GM19023 (cell line): ENCODE measurements around the gene DTNA.
"Not testable (repeated sequence)": the region's sequence is repeated elsewhere in the genome, so short reads cannot be mapped to it uniquely, and the experiment has no call there.

ENCODE experiments used
- ATAC-seq: cut with Tn5 transposase; IDR thresholded peaks from one replicate; pipeline ENCODE4 v1.9.1; 2021; ENCODE audit warnings: mild to moderate bottlenecking, moderate library complexity; ENCODE audit not compliant: unreplicated experiment

The DTNA gene

DNA sequence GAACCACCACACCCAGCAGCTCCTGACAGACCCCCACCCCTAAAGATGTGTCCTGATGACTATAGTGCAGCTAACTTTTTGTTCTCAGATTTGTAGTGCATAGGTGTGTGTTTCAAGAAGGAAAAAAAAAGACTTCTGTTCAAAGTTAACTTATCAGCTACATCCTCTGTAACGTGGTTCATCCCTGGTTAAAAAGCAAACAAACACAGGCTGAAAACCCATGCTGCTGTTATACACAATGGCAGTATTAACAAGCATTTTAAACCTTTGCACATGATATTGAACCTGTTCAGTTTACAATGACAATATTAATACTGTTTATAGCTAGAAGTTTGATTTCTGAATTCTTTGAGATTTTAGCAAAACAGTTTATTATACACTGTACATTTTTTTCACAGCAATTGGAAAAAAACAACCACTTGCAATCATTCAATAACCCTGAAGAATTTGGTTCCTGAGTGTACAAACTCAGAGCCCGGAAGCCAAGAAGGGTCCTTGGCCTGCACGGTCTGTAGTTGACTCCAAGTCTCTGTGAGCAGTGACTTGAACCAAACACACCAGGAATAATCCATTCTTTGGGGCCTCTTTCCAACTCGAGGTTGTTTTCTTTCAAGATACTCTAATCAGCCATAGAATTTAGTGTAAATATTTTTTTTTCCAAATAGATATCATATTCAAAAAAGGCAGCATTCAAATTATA, 177.9 kb downstream of the DTNA start:
- no peak for ATAC-seq

DNA sequence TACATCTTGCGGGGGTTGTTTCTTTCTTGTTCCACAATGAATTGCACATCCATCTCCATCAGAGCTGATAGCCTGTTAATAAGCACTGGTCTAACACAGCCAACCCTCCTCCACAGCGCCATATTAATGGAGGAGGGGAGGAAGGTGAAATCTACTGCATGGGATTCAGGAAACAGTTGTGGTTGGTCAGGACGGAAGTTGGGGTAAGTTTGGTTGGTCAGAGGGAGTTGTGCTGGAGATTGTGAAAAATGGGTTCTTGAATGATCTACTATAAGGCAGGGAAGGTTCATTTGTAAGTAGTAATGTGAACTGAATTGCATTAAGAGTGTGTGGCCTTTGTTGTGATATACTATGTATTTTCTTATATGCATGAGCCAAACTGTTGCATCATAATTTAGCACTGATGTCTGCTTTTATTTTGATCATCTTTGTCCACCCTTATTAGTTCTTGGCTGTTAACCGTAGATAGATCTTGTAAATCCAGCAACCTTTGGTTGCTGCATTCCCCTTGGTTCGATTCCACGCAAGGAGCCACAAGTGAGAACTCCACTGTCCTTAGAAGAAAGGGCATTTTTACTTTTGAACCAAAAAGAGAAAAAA, 180.5 kb downstream of the DTNA start:
- no peak for ATAC-seq

DNA sequence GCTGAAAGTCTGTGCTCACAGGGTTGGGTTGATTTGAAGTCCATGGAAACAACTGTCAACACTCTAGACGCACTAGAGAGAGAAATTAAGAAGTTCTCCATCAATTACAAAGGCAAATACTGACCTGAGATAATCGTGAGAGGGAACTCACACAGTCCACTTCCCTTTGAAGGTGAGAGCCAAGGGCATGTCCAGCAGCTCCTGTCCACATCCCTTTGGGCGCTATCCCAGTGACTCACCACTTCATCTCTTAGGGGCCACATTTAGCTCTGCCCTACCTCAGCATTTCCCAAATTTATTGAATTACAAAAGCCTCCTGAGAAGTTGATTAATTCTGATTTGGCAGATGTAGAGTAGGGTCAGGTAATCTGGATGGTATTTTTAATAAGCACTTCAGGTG, 182.3 kb downstream of the DTNA start:
- no peak for ATAC-seq

DNA sequence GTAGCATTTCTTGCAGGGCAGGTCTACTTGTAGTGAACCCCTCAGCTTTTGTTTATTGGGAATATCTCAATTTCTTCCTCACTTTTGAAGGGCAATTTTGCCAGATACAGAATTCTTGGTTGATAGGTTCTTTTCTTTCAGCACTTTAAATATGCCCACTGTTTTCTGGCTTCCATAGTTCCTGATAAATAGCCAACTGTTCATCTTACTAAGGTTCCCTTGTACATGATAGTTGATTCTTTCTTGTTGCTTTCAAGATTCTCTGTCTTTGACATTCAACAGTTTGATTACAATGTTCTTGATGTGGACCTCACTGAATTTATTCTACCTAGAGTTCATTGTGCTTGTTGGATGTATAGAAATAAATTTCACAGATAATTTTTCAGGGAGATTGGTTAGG, 183.1 kb downstream of the DTNA start:
- ATAC-seq = no peak

DNA sequence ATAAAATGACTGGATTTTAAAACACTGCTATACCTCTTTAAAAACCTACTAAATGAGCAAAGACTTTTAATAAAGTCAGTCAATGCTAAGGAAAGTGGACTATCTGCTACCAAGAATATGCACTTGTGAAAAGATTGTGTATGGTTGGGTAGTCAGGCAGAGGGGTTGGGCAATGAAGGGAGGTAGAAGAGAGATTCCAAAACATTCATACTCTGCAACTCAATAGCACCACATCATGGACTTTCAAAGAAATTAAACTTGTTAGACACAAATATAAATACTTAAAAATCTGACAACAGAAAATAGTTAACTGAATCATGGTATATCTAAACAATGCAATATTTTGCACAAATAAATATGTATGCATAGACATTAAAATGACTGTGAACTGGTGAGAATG, 191.2 kb downstream of the DTNA start:
- ATAC-seq = no peak

DNA sequence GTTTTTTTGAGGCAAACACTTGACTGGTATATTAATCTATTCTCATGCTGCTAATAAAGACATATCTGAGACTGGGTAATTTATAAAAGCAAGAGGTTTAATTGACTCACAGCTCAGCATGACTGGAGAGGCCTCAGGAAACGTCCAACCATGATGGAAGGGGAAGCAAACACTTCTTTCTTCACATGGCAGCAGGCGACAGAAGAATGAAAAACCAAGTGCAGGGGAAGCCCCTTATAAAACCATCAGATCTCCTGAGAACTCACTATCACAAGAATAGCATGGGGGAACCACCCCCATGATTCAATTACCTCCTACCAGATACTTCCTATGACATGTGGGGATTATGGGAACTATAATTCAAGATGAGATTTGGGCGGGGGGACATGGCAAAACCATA, 194.9 kb downstream of the DTNA start:
- no peak for ATAC-seq

DNA sequence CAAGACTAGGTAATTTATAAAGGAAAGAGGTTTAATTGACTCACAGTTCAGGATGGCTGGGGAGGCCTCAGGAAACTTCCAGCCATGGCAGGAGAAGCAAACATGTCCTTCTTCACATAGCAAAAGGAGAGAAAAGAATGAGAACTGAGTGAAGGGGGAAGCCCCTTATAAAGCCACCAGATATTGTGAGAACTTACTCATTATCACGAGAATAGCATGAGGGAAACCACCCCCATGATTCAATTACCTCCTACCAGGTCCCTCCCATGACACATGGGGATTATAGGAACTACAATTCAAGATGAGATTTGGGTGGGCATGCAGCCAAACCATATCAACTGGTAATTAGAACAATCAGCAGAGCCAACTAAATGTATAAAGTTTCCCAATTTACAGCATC, 196.9 kb downstream of the DTNA start:
- ATAC-seq = not testable (repeated sequence)

DNA sequence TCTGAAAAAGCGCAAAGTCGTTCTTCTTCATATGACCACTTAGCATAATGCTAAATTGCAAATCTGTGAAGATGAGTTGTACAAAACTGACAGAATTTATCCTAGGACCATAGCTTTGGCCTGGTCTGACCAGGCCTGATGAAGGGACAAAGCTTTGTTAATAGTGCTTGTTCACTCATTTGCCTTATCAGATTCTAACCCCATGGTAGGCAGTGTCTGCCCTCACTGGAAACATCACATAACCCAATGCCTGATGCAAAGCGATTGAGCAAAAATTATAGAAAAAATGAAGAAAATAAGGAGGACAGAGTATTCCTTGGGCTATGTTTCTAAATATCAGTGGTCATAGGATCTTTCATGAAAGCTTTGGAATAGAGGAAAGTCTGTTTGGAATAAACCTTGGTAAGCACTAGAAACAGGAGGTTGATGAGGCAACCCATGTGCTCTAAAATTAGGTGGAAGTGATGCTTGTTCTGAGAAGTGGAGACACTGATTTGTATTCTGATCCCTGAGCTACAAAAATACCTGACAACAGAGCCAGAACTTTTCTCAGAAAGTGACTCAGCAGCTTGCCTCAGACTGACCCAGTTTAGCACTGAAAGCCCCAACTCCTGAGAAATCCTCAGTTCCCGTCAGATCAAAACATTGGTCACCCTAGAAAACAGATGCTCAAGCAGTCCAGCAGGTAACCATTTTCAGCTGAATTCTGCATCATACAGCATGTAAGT, 199.7 kb downstream of the DTNA start:
- no peak for ATAC-seq

DNA sequence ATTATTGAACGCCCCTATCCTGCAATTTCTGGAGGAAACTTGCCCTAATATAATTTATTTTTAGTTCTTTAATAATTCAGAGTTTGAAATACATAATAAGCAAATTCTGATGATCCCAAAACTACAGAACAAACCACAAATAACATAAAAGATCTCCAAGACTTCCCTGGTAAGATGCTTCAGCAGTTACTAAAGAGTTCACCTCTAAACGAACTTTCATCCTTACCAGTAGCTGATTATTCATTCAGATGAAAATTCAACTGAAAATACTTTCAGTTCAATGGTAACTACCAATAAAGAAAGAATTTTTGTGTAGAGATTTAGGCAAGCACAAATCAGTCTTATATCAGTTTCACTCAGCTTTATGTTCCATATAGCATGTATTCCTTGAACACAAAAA, 201.0 kb downstream of the DTNA start:
- ATAC-seq = no peak

DNA sequence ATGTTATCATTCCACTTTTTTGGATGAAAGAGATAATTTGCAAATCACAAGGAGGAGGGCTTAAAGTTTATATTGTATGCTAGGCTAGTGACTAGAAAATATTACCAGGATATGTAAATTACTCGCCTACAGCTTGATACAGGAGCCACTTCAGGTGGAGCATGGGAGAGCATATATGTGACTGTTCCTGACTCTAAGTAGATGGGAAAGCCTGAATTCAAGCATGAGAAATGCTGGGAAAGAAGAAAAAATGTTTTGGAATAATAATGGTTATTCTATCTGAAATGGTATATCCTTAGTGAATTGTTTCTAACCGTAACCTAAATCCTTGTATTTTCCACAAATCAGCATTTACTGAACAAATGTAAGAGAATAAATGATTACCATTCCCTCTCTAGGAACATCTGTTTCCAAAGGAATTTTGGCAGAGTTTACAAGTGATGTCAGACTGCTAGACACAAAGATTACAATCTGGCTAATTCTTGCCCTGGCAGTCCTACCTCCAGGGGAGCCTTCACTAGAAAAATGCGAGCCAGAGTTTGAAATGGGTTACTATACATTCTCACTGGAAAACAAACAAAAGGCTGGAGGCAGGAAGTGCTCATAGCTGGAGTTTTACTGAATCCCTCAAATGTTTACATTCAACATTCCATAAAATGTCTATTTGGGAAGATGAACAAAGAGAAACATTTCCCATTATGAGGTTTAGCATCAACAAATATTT, 201.7 kb downstream of the DTNA start:
- no peak for ATAC-seq

DNA sequence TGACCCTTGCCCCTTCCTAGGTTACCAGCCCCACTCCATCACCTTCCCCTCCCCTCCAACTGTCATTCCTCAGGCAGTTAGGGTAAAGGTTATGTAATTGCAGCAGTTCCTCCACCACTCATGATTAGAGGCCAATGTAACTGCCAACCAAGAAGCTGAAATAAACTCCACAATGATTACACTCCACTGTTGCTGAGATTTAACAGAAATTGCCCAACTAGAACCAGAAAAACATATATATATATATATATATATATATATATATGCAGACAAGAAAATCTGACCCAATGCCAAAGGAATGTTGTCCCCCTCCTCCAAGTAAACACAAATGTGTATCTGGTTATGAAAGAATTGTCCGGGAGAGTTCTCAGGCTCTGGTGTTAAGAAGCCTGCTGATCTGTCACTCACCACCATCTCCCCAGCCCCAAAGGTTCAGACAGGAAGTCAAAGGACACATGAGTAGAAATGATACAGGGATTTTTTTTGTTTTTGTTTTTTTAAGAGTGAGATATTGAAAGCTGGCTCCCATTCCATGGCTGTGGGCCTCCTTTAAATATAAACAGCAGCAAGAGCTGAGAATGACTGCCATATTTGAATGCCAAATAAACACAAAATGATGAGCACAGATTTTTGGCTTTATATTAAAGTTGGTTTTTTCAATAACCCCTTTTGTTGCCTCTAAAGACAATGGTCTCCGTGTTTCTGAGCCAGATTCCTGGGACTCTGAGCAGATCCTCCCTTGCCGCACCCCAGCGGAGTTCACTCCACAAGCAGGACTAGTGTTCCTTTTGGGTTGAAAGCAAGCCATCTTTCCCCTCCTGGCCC, 204.0 kb downstream of the DTNA start:
- no peak for ATAC-seq

DNA sequence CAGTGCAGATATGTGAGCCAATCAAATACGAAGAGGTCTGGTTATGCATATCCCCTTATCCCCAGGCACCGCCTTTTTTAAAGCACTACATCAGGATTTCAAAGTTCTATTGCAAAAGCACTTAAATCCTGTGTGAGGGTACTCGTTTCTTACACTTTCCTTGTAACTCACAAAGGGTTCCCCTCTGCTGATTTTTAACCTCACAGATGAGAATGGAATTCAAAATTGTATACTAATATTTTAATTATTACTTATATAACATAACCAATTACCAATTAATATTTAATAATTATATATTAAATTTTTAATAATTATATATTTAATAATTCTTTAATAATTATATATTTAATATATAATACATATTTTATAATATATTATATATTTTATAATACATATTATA, 204.9 kb downstream of the DTNA start:
- no peak for ATAC-seq

DNA sequence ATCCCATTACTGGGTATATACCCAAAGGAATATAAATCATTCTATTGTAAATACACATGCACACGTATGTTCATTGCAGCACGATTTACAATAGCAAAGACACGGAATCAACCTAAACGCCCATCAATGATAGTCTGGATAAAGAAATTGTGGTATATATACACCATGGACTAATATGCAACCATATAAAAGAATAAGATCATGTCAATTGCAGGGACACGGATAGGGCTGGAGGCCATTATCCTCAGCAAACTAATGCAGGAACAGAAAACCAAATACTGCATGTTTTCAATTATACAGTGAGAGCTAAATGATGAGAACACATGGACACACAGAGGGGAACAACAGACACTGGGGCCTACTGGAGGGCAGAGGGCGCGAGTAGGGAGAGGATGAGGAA, 206.4 kb downstream of the DTNA start:
- not testable (repeated sequence) for ATAC-seq

DNA sequence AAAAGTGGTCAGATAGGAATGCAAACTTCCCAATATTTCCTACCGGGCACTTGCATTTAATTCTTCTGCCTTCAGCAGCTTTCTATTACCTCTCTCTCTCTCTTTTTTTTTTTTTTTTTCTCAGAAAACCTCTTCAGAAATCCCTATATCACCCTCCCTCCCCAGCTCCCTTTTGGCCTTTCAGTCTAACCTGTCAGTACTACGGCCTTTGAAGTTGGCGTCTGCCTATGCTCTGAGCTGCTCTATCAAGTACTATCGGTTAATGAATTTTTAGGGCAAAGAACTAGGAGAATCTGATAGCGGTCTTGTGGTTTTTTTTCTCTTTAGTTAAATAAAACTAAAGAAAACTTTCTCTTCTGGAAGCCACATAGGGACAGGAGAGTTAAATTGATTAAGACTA, 208.8 kb downstream of the DTNA start:
- no peak for ATAC-seq

DNA sequence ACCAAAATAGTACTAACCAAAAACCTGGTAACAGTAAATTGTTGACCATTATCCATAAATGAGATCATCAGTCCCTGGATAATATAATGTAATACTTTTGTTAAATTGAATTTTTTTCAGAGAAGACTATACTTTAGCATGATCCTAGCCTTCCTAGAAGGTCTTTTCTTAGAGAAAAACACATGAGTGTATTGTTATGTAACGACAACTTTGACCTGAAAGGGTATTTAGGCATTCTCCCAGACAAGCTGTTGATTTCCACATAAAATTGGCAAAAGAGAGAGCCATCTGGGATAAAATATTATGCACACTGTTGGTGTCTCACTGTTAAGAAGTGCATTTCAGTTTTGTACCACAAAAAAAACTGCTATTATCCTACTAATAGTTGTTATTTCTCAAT, 211.1 kb downstream of the DTNA start:
- ATAC-seq = no peak

DNA sequence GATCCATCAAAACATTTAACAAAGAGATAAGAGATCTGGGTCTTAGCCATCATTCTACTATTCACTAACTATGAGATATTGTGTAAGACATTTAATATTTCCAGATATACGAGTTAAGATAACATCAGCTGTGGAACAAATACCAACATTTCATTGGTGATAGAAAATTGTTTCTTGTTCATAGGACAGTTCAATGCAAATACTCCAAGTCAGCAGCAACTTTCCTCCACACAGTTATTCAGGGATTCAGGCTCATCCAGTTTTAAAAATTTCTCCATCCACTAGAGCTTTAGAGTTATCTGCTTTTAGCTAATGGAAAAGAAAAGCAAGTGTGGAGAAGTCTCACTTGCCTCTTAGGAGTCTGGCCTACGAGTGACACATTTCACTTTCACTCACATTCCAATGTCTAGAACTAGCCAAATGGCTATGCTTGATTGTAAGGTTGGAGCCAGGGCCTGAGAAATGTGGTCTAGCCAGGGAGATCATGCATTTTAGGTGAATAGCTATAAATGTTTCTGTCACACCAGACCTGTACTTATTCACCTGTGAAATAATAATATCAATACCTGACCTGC, 211.8 kb downstream of the DTNA start:
- ATAC-seq = no peak

DNA sequence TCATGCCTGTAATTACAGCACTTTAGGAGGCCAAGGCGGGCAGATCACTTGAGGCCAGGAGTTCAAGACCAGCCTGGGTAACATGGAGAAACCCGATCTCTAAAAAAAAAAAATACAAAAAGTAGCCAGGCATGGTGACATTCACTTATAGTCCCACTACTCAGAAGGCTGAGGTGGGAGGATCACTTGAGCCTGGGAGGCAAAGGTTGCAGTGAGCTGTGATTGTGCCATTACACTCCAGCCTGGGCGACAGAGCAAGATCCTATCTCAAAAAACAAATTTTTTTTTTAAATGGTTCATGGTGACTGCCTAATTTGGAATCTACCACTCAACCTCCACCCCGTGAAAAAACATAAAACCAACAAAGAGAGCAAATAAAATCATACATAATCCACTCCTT, 212.5 kb downstream of the DTNA start:
- ATAC-seq = not testable (repeated sequence)

DNA sequence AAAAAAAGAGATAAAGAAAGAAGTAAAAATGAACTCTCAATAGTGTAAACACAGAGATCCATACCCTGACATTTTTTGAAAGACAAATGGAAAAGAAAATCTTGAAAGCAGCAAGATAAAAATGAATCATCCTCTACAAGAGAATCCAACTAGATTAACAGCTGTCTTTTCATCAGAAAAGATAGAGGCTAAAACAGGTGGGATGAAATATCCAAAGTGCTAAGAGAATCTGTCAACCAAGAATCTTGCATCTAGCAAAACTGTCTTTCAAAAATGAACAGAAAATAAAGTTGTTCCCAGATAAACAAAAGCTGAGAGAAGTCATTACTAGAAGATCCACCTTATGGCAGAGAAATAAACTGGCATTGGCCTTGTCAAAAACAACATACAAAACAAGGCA, 213.8 kb downstream of the DTNA start:
- no peak for ATAC-seq

DNA sequence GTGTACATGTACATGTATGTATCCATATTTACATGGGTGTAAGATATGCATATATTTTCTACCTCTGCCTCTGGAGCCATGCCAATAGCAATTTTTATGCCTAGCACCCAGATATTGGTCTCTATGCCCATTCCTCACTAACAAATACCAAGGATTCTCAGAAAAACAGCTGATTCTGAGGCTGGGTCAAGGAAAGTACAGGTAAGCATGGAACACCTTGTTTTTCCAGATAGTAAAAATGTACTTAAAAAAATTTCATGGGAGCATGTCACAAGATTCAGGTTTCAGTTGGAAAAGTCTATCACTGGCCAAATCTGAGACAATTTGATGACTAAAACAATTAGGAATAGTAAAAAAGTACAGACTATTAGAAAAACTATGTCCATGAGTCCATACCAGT, 216.6 kb downstream of the DTNA start:
- no peak for ATAC-seq

DNA sequence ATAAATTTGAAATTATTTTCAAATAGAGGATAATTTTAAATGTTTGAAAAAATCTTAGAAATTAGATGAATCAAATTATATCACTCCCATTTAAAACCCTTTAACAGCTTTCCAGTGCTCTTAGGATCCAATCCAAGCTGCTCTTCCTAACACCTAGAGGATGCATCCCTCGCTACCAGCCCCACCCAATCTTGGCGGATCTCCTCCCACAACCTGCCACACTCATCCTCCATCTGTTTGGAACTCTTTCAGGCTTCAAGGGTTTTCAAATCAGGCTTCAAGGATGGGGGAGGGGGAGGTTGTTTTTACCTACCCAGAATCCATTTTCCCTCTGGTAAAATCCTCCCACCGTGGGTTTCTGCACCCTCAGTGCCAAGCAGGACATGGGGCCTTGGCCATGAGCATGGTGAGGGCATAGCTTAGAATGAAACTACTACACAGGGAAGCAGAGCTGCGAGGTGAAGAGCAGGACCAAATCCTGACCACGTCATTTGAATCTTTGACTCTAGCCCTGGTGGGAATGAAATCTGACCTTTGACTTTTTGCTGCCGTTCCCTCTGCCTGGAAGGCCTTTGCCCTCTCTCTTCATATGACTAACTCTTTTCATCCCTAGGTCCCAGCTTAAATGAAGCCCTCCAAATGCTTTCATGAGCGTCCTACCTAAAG, 218.1 kb downstream of the DTNA start:
- no peak for ATAC-seq
